NCI-H1105 (cell line): Measurements from ENCODE around the gene FKBP4.

Experiments
- DNase-seq: peaks from one replicate; lab custom pipeline; 2025; lab: John Stamatoyannopoulos, UW

The FKBP4 gene

GRCh38 chr12:2783936-2784600 lies 10.7 kb upstream of the FKBP4 start:
- peak; percentile 56 for DNase-seq

GRCh38 chr12:2785017-2785416 lies 9.8 kb upstream of the FKBP4 start:
- DNase-seq: no peak

- DNase-seq: no peak
These were observed 3.7 kb upstream of the FKBP4 start for GRCh38 chr12:2791089-2791488.

GRCh38 chr12:2792671-2793500 lies 1.9 kb upstream of the FKBP4 start:
- no peak for DNase-seq

GRCh38 chr12:2793561-2793960 lies 1.2 kb upstream of the FKBP4 start:
- DNase-seq: no peak

- DNase-seq: no peak
These were observed 507 bp upstream of the FKBP4 start for GRCh38 chr12:2794191-2794735.

GRCh38 chr12:2795291-2796186 lies 769 bp downstream of the FKBP4 start:
- DNase-seq: peak; percentile 77

- peak; percentile 15 for DNase-seq
These were observed 1.5 kb downstream of the FKBP4 start for GRCh38 chr12:2796187-2796666.

GRCh38 chr12:2797721-2798418 lies 3.1 kb downstream of the FKBP4 start:
- no peak for DNase-seq

GRCh38 chr12:2800046-2800570 lies 5.3 kb downstream of the FKBP4 start:
- no peak for DNase-seq

- no peak for DNase-seq
These were observed 6.4 kb downstream of the FKBP4 start for GRCh38 chr12:2801044-2801783.

- DNase-seq: no peak
These were observed 9.0 kb downstream of the FKBP4 start for GRCh38 chr12:2803635-2804392.

GRCh38 chr12:2804393-2805142 lies 9.8 kb downstream of the FKBP4 start:
- DNase-seq: no peak

GRCh38 chr12:2805143-2805520 lies 10.4 kb downstream of the FKBP4 start:
- DNase-seq: no peak

- DNase-seq: no peak
These were observed 11.9 kb downstream of the FKBP4 start for GRCh38 chr12:2806700-2807099.

- DNase-seq: no peak
These were observed 17.0 kb downstream of the FKBP4 start for GRCh38 chr12:2811801-2812200.

GRCh38 chr12:2812290-2813213 lies 17.8 kb downstream of the FKBP4 start, which contains the start of gene ITFG2:
TSS of gene ITFG2 (plus strand) at chr12:2812668. CDS start at chr12:2812761, 93 bp downstream.
- DNase-seq: peak; percentile 100
